ENCODE data around the gene RBM4.
"Not testable (repeated sequence)": the region's sequence is repeated elsewhere in the genome, so short reads cannot be mapped to it uniquely, and the experiment has no call there.

The RBM4 gene, protein sequence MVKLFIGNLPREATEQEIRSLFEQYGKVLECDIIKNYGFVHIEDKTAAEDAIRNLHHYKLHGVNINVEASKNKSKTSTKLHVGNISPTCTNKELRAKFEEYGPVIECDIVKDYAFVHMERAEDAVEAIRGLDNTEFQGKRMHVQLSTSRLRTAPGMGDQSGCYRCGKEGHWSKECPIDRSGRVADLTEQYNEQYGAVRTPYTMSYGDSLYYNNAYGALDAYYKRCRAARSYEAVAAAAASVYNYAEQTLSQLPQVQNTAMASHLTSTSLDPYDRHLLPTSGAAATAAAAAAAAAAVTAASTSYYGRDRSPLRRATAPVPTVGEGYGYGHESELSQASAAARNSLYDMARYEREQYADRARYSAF

GRCh38 chr11:66638177-66639065 is at the start of gene RBM4:
Gene RBM4 (plus strand): TSS chr11:66638703. CDS start chr11:66639712, 1,009 bp downstream.
- peaks cover 65% of the 10 kb centered on the region for H3K4me1 Mint-ChIP-seq

GRCh38 chr11:66589315-66589714 is 49.2 kb upstream of the RBM4 start:
- H3K4me1 Mint-ChIP-seq = peaks cover 20% of the 10 kb centered on the region
- H3K4me3 Mint-ChIP-seq, DNase-seq, H3K36me3 Mint-ChIP-seq, H3K27ac Mint-ChIP-seq, H3K9me3 Mint-ChIP-seq: not testable (repeated sequence)
- CTCF ChIA-PET = interaction anchor here (2.1 kb wide), 1 partner anchor 89 kb away, joined by 8 read pairs; the partner anchor contains the start of gene RBM4B
- H3K27me3 Mint-ChIP-seq = peaks cover 19% of the 10 kb centered on the region

More at GRCh38 chr11:66638177-66639065, at the start of gene RBM4:
- DNase-seq = peak; percentile 98
- Mint-ChIP-seq H3K36me3 (peaks cover 67% of the 10 kb centered on the region), H3K9me3 (no peaks in the 10 kb centered on the region), H3K27ac (peak within 1 kb of the TSS; percentile 96), H3K27me3 (no peaks in the 10 kb centered on the region), H3K4me3 (peak within 1 kb of the TSS; percentile 94)
- CTCF ChIA-PET = interaction anchor here (0.6 to 1.9 kb wide), 12 partner anchors 8 to 608 kb away, joined by 3 to 10 read pairs (median 4); partner anchors contain the start of genes RBM14, RBM4B and ZDHHC24

DNA sequence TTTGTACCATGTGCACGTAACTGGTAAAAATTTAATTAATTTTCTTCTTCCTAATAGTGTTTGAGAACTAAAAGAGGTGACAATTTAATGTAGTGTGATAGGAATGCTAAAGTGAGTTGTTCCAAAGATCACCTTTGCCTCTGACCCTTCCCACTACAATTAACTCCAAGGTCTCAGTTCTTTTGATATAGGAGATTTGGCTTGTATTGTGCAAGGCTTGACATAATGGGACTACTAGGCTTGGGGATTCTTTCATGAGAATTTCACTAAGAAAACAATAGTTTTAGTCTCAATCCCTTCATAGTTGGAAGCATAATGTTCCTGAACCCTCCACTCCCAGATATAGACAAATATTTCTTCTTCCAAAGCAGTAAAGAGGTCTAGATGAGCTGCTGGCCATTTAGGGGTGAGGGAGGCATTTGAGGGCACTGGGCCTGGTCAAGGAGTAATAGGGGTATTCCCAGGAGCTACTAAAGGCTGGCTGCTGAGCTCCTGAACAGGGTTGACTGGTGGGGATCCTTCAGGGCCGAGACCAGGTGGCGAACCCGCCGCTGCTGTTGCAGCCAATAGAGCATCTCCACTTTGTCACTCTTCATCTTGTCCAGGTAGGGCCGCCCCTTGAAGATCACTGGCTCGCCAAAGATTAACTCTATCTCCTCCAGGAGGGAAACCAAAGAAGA is 48.4 kb upstream of the RBM4 start:
- Mint-ChIP-seq H3K4me3 (no peak overlapping the region), H3K27me3 (peaks cover 15% of the 10 kb centered on the region), H3K9me3 (no peaks in the 10 kb centered on the region), H3K4me1 (peaks cover 28% of the 10 kb centered on the region), H3K27ac (no peak overlapping the region), H3K36me3 (peaks cover 3% of the 10 kb centered on the region)
- no peak for DNase-seq
- CTCF ChIA-PET = interaction anchor here (1.0 to 2.1 kb wide), 2 partner anchors 10 to 88 kb away, joined by 4 to 8 read pairs; partner anchors contain the start of gene RBM4B

GRCh38 chr11:66591175-66591574 is 47.3 kb upstream of the RBM4 start:
- CTCF ChIA-PET = interaction anchor here (1.0 to 2.1 kb wide), 3 partner anchors 11 to 87 kb away, joined by 4 to 8 read pairs (median 8); partner anchors contain the start of gene RBM4B
- H3K27ac Mint-ChIP-seq = no peak overlapping the region
- H3K4me3 Mint-ChIP-seq = peak overlapping the region; percentile 15

DNA sequence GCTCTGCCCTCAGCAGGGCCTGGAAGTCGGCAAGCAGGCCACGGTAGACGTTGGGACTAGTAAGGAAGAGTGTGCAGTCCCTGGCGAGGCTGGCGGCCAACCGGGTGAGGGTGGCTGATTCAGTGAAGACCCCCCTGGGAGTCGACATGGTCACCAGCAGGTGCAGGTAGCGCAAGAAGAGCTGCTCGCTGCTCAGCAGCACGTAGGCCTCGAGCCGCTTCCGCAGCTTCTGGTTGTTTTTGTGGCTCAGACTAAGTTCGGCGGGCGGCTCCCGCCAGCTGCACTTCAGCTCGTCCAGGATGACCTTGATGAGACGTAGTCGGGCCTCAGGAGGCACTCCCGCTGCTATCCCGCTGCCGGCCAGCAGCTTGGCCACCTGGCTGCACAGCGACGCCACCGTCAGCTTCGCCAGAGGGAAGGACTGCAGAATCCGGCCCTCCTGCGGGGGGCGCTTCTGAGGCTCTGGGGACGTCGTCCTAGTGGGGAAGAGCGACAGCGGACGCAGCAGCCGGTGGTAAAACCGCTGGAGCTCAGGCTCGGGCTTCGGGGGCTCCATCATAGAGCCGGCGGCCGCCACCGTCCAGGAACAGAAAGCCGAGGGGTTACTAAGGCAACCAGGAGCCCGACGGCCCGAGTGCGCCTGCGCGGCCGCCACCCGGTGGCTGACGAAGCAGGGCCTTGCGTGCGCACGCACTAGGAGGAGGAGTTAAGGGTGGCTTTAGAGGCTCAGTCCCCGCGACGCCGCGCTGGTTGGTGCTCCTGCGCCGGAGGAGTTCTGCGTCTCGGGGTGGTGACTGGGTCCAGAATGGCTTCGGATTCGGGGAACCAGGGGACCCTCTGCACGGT is 45.8 kb upstream of the RBM4 start, which contains the start of the genes CCDC87 and CCS:
CCDC87 (minus strand) TSS at position 607 of the 846 bp plus-strand sequence; CDS start at position 559, 48 bp downstream.
CCS (plus strand) TSS at position 729 of the 846 bp plus-strand sequence; CDS start at position 806, 77 bp downstream.
- Mint-ChIP-seq H3K27me3 (peaks cover 12% of the 10 kb centered on the region), H3K4me3 (peak within 1 kb of the TSS; percentile 100), H3K4me1 (peaks cover 38% of the 10 kb centered on the region), H3K36me3 (peaks cover 3% of the 10 kb centered on the region), H3K9me3 (no peaks in the 10 kb centered on the region), H3K27ac (peak within 1 kb of the TSS; percentile 95)
- peak; percentile 99 for DNase-seq
- CTCF ChIA-PET = interaction anchor here (1.0 to 2.1 kb wide), 6 partner anchors 11 to 53 kb away, joined by 3 to 8 read pairs (median 6); partner anchors contain the start of gene RBM14

More at GRCh38 chr11:66591175-66591574, 47.3 kb upstream of the RBM4 start:
- Mint-ChIP-seq H3K27me3 (peaks cover 12% of the 10 kb centered on the region), H3K9me3 (no peaks in the 10 kb centered on the region), H3K36me3 (peaks cover 3% of the 10 kb centered on the region), H3K4me1 (peaks cover 38% of the 10 kb centered on the region)
- no peak for DNase-seq

GRCh38 chr11:66593303-66593635 is 45.2 kb upstream of the RBM4 start:
- Mint-ChIP-seq H3K9me3 (no peaks in the 10 kb centered on the region), H3K4me1 (peaks cover 38% of the 10 kb centered on the region), H3K36me3 (peaks cover 3% of the 10 kb centered on the region), H3K27me3 (peaks cover 12% of the 10 kb centered on the region), H3K4me3 (peak overlapping the region; percentile 100), H3K27ac (peak overlapping the region; percentile 95)
- no peak for DNase-seq
- CTCF ChIA-PET = interaction anchor here (1.0 to 1.6 kb wide), 5 partner anchors 14 to 52 kb away, joined by 3 to 7 read pairs (median 4); partner anchors contain the start of gene RBM14

- H3K27me3 Mint-ChIP-seq = peaks cover 12% of the 10 kb centered on the region
- CTCF ChIA-PET = interaction anchor here (1.0 to 1.6 kb wide), 3 partner anchors 14 to 172 kb away, joined by 3 to 4 read pairs (median 3); partner anchors contain the start of gene RBM14
- no peaks in the 10 kb centered on the region for H3K9me3 Mint-ChIP-seq
- peak overlapping the region; percentile 95 for H3K27ac Mint-ChIP-seq
- H3K36me3 Mint-ChIP-seq = peaks cover 3% of the 10 kb centered on the region
- H3K4me1 Mint-ChIP-seq = peaks cover 38% of the 10 kb centered on the region
- peak overlapping the region; percentile 100 for H3K4me3 Mint-ChIP-seq
- no peak for DNase-seq
Observed at GRCh38 chr11:66593650-66594049, 44.9 kb upstream of the RBM4 start.

- Mint-ChIP-seq H3K27ac (peak overlapping the region; percentile 74), H3K36me3 (peaks cover 4% of the 10 kb centered on the region), H3K4me3 (peak overlapping the region; percentile 53), H3K27me3 (peaks cover 8% of the 10 kb centered on the region), H3K9me3 (no peaks in the 10 kb centered on the region), H3K4me1 (peaks cover 38% of the 10 kb centered on the region)
- CTCF ChIA-PET = interaction anchor here (0.8 to 1.6 kb wide), 5 partner anchors 14 to 174 kb away, joined by 3 to 9 read pairs (median 3); partner anchors contain the start of gene RBM4B
- DNase-seq = peak; percentile 25
Observed at GRCh38 chr11:66595245-66595904, 43.1 kb upstream of the RBM4 start.

DNA sequence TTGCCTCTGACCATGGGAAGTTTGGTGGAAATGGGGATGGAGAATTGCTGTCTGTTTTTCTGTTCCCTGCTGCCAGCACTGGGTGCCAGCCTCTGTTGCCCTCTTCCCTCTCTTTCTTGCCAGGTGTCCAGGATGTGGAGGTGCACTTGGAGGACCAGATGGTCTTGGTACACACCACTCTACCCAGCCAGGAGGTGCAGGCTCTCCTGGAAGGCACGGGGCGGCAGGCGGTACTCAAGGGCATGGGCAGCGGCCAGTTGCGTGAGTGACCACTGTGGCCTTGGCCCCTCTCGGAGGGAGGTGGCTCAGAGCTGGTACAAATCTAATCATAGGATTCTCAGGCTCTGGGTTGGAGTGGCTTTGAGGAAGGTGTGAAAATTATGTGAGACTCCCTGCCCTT is 39.5 kb upstream of the RBM4 start:
- Mint-ChIP-seq H3K27ac (no peak overlapping the region), H3K4me3 (no peak overlapping the region), H3K27me3 (no peaks in the 10 kb centered on the region), H3K36me3 (peaks cover 8% of the 10 kb centered on the region), H3K9me3 (no peaks in the 10 kb centered on the region), H3K4me1 (peaks cover 19% of the 10 kb centered on the region)
- no peak for DNase-seq
- CTCF ChIA-PET = interaction anchor here (1.8 kb wide), 1 partner anchor 80 kb away, joined by 5 read pairs; no protein-coding TSS in a partner anchor

- Mint-ChIP-seq H3K27ac (no peak overlapping the region), H3K27me3 (no peaks in the 10 kb centered on the region), H3K4me3 (no peak overlapping the region), H3K36me3 (peaks cover 12% of the 10 kb centered on the region), H3K9me3 (no peaks in the 10 kb centered on the region), H3K4me1 (peaks cover 9% of the 10 kb centered on the region)
- CTCF ChIA-PET = no interaction called here
- no peak for DNase-seq
Observed at GRCh38 chr11:66600219-66600618, 38.3 kb upstream of the RBM4 start.

DNA sequence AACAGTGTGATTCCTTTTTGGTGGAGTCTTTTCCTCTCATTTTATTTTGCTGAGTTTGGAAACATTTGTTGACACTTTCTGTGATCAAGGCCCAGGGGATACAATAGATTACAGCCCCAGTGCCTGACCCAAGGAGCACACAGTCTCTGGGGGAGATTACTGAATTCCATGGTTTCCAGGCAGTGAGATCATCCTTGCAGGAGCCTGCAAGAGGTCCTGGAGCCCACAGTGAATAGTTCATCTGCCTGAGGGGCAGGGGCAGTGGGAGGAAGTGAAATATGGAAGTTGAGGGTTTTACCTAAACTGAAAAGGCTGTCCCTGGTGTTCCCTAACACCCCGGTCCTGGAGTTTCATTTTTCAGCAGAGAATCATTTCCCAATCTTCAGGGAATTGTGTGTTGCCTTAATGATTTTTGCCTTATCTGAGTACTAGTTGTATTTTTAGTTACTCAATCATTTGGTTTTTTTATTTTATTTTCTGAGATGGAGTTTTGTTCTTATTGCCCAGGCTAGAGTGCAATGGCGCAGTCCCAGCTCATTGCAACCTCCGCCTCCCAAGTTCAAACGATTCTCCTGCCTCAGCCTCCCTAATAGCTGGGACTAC is 37.8 kb upstream of the RBM4 start:
- H3K36me3 Mint-ChIP-seq = peaks cover 12% of the 10 kb centered on the region
- CTCF ChIA-PET = no interaction called here
- no peak for DNase-seq
- no peak overlapping the region for H3K4me3 Mint-ChIP-seq
- H3K27ac Mint-ChIP-seq = peak overlapping the region; percentile 19
- no peaks in the 10 kb centered on the region for H3K27me3 Mint-ChIP-seq
- peaks cover 4% of the 10 kb centered on the region for H3K4me1 Mint-ChIP-seq
- H3K9me3 Mint-ChIP-seq = no peaks in the 10 kb centered on the region

GRCh38 chr11:66603072-66603471 is 35.4 kb upstream of the RBM4 start:
- Mint-ChIP-seq H3K27me3 (no peaks in the 10 kb centered on the region), H3K4me3 (no peak overlapping the region), H3K9me3 (no peaks in the 10 kb centered on the region), H3K36me3 (peaks cover 12% of the 10 kb centered on the region), H3K27ac (no peak overlapping the region), H3K4me1 (no peaks in the 10 kb centered on the region)
- CTCF ChIA-PET = interaction anchor here (2.2 kb wide), 1 partner anchor 11 kb away, joined by 8 read pairs; the partner anchor contains the start of gene CCDC87
- DNase-seq = no peak
